BLaER1 treated with 17β-estradiol and CSF1 and Interleukin-3, amounts not matched to agents 10 nM and 100 nM (cell line): ENCODE measurements around the gene KCTD10.
A peak's percentile ranks its signal among the peaks of the same experiment; 100 is the strongest.
"Not testable (repeated sequence)": the region's sequence is repeated elsewhere in the genome, so short reads cannot be mapped to it uniquely, and the experiment has no call there.

ENCODE experiments used
- H3K27ac ChIP-seq, 11 experiments: shearing (Covaris generic); formaldehyde crosslinking; 2 replicates each; pipeline ENCODE4 v1.8.1; 2022
- H3K27me3 ChIP-seq, 11 experiments: shearing (Covaris generic); formaldehyde crosslinking; 2 replicates each; pipeline ENCODE4 v1.8.1; 2022
- H3K36me3 ChIP-seq, 11 experiments: shearing (Covaris generic); formaldehyde crosslinking; 2 replicates each; pipeline ENCODE4 v1.8.1; 2022
- H3K4me1 ChIP-seq, 10 experiments: shearing (Covaris generic); formaldehyde crosslinking; 2 replicates each; pipeline ENCODE4 v1.8.1; 2022
- H3K4me2 ChIP-seq, 11 experiments: shearing (Covaris generic); formaldehyde crosslinking; 2 replicates each; pipeline ENCODE4 v1.8.1; 2022
- H3K4me3 ChIP-seq, 10 experiments: shearing (Covaris generic); formaldehyde crosslinking; 2 replicates each; pipeline ENCODE4 v1.8.1; 2022
- H3K9ac ChIP-seq, 11 experiments: shearing (Covaris generic); formaldehyde crosslinking; 2 replicates each; pipeline ENCODE4 v1.8.1; 2022
- H3K9me3 ChIP-seq, 11 experiments: shearing (Covaris generic); formaldehyde crosslinking; replicated peaks in 1 of 11; 2 replicates each; pipeline ENCODE4 v1.8.1; 2022
- H4K20me1 ChIP-seq, 11 experiments: shearing (Covaris generic); formaldehyde crosslinking; 2 replicates each; pipeline ENCODE4 v1.8.1; 2022
- Cebpa-rat ChIP-seq, 11 experiments: shearing (Covaris generic); IDR thresholded peaks; 2 replicates each; pipeline ENCODE4 v1.8.1; 2022

The KCTD10 gene

GRCh38 chr12:109481863-109482262 is 4.8 kb upstream of the KCTD10 start:
- TF ChIP-seq Cebpa-rat (IDR thresholded peaks at IDR 0.05), result no peak
- Histone ChIP-seq H3K9me3 (no peaks in the 10 kb centered on the region), H4K20me1 (peaks cover 0 to 5% (median 0%) of the 10 kb centered on the region in 11 experiments; a peak in 1 of 22 replicates), H3K4me1 (peaks cover 14 to 20% (median 16%) of the 10 kb centered on the region in 10 experiments), H3K27ac (no peak overlapping the region), H3K4me2 (no peak overlapping the region), H3K4me3 (no peak overlapping the region), H3K36me3 (peaks cover 39 to 66% (median 45%) of the 10 kb centered on the region in 11 experiments), H3K9ac (no peak overlapping the region), H3K27me3 (no peaks in the 10 kb centered on the region)

GRCh38 chr12:109480356-109480755 is 3.3 kb upstream of the KCTD10 start:
- Histone ChIP-seq H3K4me1 (peaks cover 27 to 33% (median 30%) of the 10 kb centered on the region in 10 experiments), H3K36me3 (peaks cover 24 to 51% (median 30%) of the 10 kb centered on the region in 11 experiments), H3K27ac (no peak overlapping the region), H3K4me3 (no peak overlapping the region), H3K27me3 (no peaks in the 10 kb centered on the region), H4K20me1 (peaks cover 0 to 14% (median 12%) of the 10 kb centered on the region in 11 experiments; a peak in 12 of 22 replicates), H3K9me3 (no peaks in the 10 kb centered on the region), H3K4me2 (no peak overlapping the region), H3K9ac (no peak overlapping the region)
- no peak for TF ChIP-seq Cebpa-rat (IDR thresholded peaks at IDR 0.05)

GRCh38 chr12:109479761-109480160 is 2.7 kb upstream of the KCTD10 start:
- peaks cover 4 to 20% (median 18%) of the 10 kb centered on the region in 11 experiments; a peak in 16 of 22 replicates for H4K20me1 ChIP-seq
- no peaks in the 10 kb centered on the region for H3K9me3 ChIP-seq
- TF ChIP-seq Cebpa-rat (IDR thresholded peaks at IDR 0.05), result no peak
- peaks cover 31 to 39% (median 35%) of the 10 kb centered on the region in 10 experiments for H3K4me1 ChIP-seq
- peaks cover 18 to 45% (median 24%) of the 10 kb centered on the region in 11 experiments for H3K36me3 ChIP-seq
- no peaks in the 10 kb centered on the region for H3K27me3 ChIP-seq
- no peak overlapping the region for H3K4me3 ChIP-seq
- no peak overlapping the region for H3K9ac ChIP-seq
- H3K27ac ChIP-seq, result no peak overlapping the region
- H3K4me2 ChIP-seq, result no peak overlapping the region

- Histone ChIP-seq H3K4me1 (peaks cover 31 to 42% (median 36%) of the 10 kb centered on the region in 10 experiments), H4K20me1 (peaks cover 18 to 38% (median 34%) of the 10 kb centered on the region in 11 experiments; a peak in 19 of 22 replicates), H3K4me3 (peak overlapping the region; percentile 81 to 95 (median 88)), H3K9ac (peak overlapping the region; percentile 97 to 100 (median 98)), H3K9me3 (no peaks in the 10 kb centered on the region), H3K36me3 (peaks cover under 1 to 31% (median 10%) of the 10 kb centered on the region in 11 experiments; a peak in 15 of 22 replicates), H3K4me2 (peak overlapping the region; percentile 88 to 99 (median 96)), H3K27me3 (no peaks in the 10 kb centered on the region), H3K27ac (peak overlapping the region; percentile 97 to 100 (median 99))
- TF ChIP-seq Cebpa-rat (IDR thresholded peaks at IDR 0.05), result no peak
Measured at GRCh38 chr12:109477963-109478315, 839 bp upstream of the KCTD10 start.

- Histone ChIP-seq H3K36me3 (peaks cover 0 to 26% (median 10%) of the 10 kb centered on the region in 11 experiments; a peak in 13 of 22 replicates), H3K4me1 (peaks cover 31 to 42% (median 36%) of the 10 kb centered on the region in 10 experiments), H3K4me2 (peak overlapping the region; percentile 88 to 99 (median 97)), H3K9me3 (no peaks in the 10 kb centered on the region), H3K4me3 (peak overlapping the region; percentile 81 to 95 (median 88)), H4K20me1 (peaks cover 30 to 49% (median 44%) of the 10 kb centered on the region in 11 experiments; a peak in 20 of 22 replicates), H3K27me3 (no peaks in the 10 kb centered on the region), H3K9ac (peak overlapping the region; percentile 97 to 100 (median 98)), H3K27ac (peak overlapping the region; percentile 97 to 100 (median 99))
- TF ChIP-seq Cebpa-rat (IDR thresholded peaks at IDR 0.05), result no peak
Measured at GRCh38 chr12:109476807-109477184, 304 bp downstream of the KCTD10 start.

- Histone ChIP-seq H3K4me3 (peak overlapping the region; percentile 81 to 95 (median 88)), H3K9ac (peak overlapping the region; percentile 97 to 100 (median 98)), H3K36me3 (peaks cover 3 to 32% (median 15%) of the 10 kb centered on the region in 11 experiments; a peak in 15 of 22 replicates), H3K27me3 (no peaks in the 10 kb centered on the region), H3K9me3 (no peaks in the 10 kb centered on the region), H4K20me1 (peaks cover 36 to 55% (median 50%) of the 10 kb centered on the region in 11 experiments; a peak in 20 of 22 replicates), H3K4me1 (peaks cover 31 to 42% (median 36%) of the 10 kb centered on the region in 10 experiments), H3K4me2 (peak overlapping the region; percentile 88 to 99 (median 97)), H3K27ac (peak overlapping the region; percentile 97 to 100 (median 99); a peak in 21 of 22 replicates)
- TF ChIP-seq Cebpa-rat (IDR thresholded peaks at IDR 0.05), result no peak
Measured at GRCh38 chr12:109475993-109476806, 900 bp downstream of the KCTD10 start.

GRCh38 chr12:109475121-109475520 is 2.0 kb downstream of the KCTD10 start:
- Histone ChIP-seq H3K36me3 (peaks cover 9 to 42% (median 25%) of the 10 kb centered on the region in 11 experiments; a peak in 20 of 22 replicates), H3K27ac (no peak overlapping the region), H4K20me1 (peaks cover 46 to 66% (median 60%) of the 10 kb centered on the region in 11 experiments; a peak in 21 of 22 replicates), H3K9ac (peak overlapping the region in 6 of 11 experiments; percentile 17 to 100 (median 98); a peak in 3 of 22 replicates), H3K9me3 (no peaks in the 10 kb centered on the region), H3K4me2 (peak overlapping the region in 10 of 11 experiments; percentile 88 to 99 (median 96); a peak in 15 of 22 replicates), H3K27me3 (no peaks in the 10 kb centered on the region), H3K4me1 (peaks cover 31 to 48% (median 36%) of the 10 kb centered on the region in 10 experiments), H3K4me3 (0 out of 20 replicates have a peak overlapping the region, but pooled peaks of 1 of the 10 experiments have one; percentile 88)
- TF ChIP-seq Cebpa-rat (IDR thresholded peaks at IDR 0.05), result no peak

GRCh38 chr12:109473526-109474270 is 3.4 kb downstream of the KCTD10 start:
- not testable (repeated sequence) for H3K4me3 ChIP-seq, H3K4me2 ChIP-seq, H3K27me3 ChIP-seq, H3K9me3 ChIP-seq, H3K27ac ChIP-seq
- peak overlapping the region in 1 of 11 experiments; percentile 37; a peak in 1 of 22 replicates for H3K9ac ChIP-seq
- H3K4me1 ChIP-seq, result peaks cover 24 to 50% (median 27%) of the 10 kb centered on the region in 10 experiments
- peaks cover 20 to 57% (median 40%) of the 10 kb centered on the region in 11 experiments for H3K36me3 ChIP-seq
- peaks cover 60 to 80% (median 74%) of the 10 kb centered on the region in 11 experiments; a peak in 21 of 22 replicates for H4K20me1 ChIP-seq
